Dedifferentiated amniotic fluid mesenchymal stem cell (primary cell): ENCODE results near the gene IRF7.

ENCODE experiments used
- DNase-seq: peaks from one replicate; pipeline ENCODE4 v3.0.0-alpha.2; 2016; ENCODE audit errors: extremely low spot score

Gene IRF7

DNA sequence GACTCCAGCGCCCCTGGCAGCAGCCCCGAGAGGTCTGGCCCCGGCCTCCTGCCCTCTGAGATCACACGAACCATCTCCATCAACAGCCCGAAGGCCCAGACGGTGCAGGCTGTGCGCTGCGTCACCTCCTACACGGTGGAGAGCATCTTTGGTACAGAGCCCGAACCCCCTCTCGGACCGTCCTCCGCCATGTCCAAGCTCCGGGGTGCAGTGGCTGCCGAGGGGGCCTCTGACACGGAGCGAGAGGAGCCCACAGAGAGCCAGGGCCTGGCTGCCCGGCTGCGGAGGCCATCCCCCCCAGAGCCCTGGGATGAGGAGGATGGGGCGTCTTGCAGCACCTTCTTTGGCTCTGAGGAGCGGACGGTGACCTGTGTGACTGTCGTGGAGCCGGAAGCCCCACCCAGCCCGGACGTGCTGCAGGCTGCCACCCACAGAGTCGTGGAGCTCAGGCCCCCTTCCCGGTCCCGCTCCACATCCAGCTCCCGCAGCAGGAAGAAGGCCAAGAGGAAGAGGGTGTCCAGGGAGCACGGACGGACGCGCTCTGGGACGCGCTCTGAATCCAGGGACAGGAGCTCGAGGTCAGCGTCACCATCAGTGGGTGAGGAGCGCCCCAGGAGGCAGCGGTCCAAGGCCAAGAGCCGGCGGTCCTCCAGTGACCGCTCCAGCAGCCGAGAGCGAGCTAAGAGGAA, 7.6 kb downstream of the IRF7 start:
- DNase-seq: no peak

DNA sequence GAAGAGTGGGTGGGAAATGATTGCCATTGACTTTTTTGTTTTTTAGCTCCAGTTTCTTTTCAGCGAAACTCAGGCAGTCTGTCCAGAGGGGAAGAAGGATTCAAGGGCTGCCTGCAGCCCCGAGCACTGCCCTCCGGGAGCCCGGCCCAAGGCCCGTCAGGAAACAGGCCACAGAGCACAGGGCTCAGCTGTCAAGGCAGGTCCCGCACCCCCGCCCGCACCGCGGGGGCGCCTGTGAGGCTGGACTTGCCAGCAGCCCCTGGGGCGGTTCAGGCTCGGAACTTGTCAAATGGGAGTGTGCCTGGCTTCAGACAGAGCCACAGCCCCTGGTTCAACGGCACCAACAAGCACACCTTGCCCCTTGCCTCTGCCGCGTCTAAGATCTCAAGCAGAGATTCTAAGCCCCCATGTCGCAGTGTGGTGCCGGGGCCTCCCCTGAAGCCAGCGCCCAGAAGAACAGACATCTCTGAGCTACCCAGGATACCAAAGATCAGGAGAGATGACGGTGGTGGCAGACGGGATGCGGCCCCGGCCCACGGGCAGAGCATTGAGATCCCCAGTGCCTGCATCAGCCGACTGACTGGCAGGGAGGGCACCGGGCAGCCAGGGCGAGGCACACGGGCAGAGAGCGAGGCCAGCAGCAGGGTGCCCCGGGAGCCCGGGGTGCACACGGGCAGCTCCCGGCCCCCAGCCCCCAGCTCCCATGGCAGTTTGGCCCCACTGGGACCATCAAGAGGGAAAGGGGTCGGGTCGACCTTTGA, 8.6 kb downstream of the IRF7 start:
- DNase-seq: no peak

DNA sequence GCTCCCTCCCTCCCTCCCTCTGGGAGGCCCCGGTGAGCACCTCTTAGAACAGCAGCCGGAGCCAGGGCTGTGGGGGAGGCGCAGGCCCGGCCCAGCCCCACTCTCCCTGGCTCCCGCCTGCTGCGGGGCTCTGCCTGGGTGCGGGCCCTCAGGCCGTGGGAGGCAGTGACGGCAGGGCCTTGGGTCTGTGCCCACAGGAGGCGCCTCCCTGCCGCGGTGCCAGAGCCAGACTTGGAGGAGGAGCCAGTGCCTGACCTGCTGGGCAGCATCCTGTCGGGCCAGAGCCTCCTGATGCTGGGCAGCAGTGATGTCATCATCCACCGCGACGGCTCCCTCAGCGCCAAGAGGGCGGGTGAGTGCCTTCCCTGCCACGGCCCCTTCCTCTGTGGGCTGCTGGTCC, 9.5 kb downstream of the IRF7 start:
- no peak for DNase-seq

DNA sequence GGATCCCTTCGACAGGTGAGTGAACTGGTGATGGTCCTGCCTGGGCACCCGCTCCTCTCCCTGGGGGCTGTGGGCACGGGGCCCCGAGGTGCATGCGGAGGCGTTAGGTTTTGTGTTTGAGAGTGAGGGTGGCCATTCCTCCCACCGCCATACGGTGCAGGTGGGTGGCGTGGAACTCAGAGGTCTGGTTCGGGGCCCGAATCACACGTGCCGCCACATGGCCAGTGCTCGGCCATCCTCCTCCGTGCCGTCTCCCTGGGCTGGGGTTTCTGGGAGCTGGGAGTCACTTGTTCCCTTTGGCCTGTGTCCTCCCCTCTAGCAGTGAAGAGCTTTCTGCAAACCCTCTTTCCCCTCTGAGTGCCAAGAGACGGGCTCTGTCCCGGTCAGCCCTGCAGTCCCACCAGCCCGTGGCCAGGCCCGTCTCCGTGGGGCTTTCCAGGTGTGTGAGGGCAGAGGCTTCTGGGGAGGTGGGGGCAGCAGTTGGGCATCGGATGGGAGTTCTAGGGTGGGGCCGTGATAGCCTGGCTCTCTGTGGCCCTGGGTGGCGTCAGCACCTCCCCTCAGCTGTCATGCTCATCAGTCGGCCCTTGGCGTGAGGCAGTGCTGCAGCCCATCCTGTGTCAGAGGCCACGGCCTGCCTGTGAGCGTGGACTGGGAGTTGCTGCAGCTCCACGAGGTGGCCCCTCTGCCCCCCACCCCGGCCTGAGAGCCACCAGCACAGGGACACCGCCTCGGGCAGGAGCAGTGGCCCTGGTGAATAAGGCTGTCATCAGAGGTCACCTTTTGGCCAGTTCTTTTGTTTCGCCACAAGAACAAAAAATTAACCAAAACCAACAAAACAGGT, 10.2 kb downstream of the IRF7 start:
- no peak for DNase-seq

GRCh38 chr11:603154-603553, 12.6 kb downstream of the IRF7 start:
- no peak for DNase-seq

DNA sequence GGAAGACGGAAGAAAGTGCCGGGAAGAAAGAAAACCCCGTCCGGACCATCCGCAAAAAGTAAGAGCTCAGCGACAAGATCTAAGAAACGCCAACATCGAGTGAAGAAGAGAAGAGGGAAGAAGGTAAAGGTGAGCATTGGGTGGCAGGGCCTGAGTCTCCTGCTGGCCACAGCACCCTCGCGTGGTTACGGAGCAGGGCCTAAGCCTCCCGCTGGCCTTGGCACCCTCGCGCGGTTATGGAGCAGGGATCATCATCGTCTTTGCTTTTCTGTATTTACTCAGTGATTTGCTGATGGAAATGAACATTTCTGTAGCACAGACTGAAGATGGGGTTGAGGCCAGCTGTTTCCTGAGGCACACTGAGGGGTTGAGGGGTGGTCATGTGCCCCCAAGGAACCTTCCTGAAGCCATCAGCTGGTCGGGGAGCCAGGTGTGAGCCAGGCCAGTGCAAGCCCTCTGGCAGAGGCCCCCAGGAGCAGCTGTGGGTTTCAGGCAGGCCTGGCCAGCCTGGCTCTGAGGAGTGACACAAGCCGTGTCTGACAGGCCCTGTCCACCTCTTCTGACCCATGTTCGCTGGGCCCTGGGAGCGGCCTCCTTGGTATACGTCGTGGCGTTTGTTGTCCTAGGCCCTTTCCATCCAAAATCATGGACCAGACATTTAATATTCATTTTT, 14.0 kb downstream of the IRF7 start:
- DNase-seq: no peak

GRCh38 chr11:598005-598680, 17.6 kb downstream of the IRF7 start:
- DNase-seq: no peak

- no peak for DNase-seq
Measured at GRCh38 chr11:597166-597725, 18.5 kb downstream of the IRF7 start.

GRCh38 chr11:596374-596773, 19.4 kb downstream of the IRF7 start:
- no peak for DNase-seq

DNA sequence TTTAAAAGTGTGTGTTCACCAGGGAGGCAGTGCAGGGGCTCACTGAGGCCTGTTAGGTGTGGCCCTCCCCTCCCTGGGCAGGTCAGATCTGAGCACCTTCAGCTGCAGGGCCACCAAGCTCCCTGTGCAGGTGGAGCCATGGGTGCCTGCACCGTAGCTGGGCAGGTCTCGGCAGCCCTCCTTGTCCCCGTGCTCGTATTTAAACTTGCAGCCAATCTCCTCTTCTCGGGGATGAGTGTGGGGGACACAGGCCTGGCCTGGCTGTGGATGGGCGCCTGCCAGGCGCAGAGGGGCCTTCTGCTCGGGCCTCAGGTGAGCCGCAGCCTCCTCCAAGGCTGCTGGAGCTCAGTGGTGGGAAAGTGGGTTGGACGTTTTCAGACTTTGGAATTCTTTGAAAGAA, 20.4 kb downstream of the IRF7 start:
- no peak for DNase-seq

DNA sequence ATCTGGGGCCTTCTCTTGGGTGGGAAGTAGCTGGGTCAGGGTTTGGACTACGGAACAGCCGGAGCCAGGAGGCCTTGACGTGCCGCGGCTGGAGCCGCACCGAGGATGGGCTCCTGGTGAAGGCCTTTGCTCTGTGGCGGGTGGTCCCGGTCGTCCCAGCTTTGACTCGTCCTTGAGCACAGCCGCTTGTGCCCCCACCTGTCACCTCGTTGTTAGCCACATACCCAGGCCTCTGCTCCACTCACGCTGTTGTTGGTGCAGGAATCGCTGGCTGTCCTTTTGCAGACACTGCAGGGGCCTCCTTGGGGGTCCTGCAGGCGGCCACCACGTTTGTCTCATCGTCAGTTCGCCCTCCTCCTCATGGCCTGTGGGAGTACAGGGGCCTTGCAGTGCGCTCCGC, 22.4 kb downstream of the IRF7 start:
- no peak for DNase-seq

GRCh38 chr11:592918-593317, 22.8 kb downstream of the IRF7 start:
- DNase-seq: no peak

- DNase-seq: no peak
Measured at GRCh38 chr11:592501-592900, 23.2 kb downstream of the IRF7 start.

GRCh38 chr11:590997-591396, 24.8 kb downstream of the IRF7 start:
- DNase-seq: no peak

GRCh38 chr11:589798-590197, 26.0 kb downstream of the IRF7 start:
- DNase-seq: no peak

GRCh38 chr11:587978-588380, 27.8 kb downstream of the IRF7 start:
- DNase-seq: no peak

DNA sequence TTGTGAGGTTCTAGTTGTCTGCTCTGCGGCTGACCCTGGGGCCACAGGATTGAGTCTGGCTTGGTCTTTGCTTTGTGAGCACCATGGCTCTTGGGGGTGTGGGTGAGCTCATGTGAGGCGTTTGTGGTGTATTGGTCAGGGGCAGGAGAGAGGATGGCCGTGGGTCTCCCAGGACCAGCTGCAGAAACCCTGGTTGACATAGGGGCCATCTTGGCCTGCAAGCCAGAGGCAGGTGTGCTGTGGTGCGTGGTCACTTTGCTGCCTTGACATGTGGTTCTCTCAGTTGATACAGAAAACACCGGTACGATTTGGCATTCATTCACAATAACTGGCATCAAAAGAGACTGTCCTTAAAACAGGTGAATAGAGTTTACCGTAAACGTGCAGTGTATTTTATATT, 28.2 kb downstream of the IRF7 start:
- no peak for DNase-seq

- DNase-seq: no peak
Measured at GRCh38 chr11:586376-587316, 29.1 kb downstream of the IRF7 start.

- no peak for DNase-seq
Measured at GRCh38 chr11:584287-584686, 31.5 kb downstream of the IRF7 start.

DNA sequence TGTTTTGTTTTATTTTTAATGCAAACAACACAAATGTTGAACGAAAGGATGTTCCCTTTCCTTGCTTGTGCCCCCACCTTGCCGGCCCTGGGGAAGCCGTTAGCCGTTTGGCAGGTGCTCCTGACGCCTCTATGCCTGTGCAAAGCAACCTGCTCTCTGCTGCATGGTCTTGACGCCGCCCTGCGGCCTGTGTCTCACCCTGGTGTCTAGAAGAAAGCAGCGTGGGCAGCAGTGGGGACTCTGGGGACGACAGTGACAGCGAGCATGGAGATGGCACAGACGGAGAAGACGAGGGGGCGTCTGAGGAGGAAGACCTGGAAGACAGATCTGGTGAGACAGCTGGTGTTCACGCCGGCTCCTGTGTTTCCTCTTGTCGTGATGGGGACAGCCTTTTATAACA, 34.0 kb downstream of the IRF7 start:
- DNase-seq: no peak
